GM12872 (cell line): Measurements from ENCODE around the gene CCND1.
A peak's percentile ranks its signal among the peaks of the same experiment; 100 is the strongest.

ENCODE experiments used
- TF ChIP-seq, protein P1 (sequence below): IDR thresholded peaks from 3 replicates; pipeline ENCODE4 v1.5.1; 2011; ENCODE audit warnings: low read depth, mild to moderate bottlenecking, low read length, moderate library complexity; ENCODE audit not compliant: insufficient read depth

Gene CCND1

DNA sequence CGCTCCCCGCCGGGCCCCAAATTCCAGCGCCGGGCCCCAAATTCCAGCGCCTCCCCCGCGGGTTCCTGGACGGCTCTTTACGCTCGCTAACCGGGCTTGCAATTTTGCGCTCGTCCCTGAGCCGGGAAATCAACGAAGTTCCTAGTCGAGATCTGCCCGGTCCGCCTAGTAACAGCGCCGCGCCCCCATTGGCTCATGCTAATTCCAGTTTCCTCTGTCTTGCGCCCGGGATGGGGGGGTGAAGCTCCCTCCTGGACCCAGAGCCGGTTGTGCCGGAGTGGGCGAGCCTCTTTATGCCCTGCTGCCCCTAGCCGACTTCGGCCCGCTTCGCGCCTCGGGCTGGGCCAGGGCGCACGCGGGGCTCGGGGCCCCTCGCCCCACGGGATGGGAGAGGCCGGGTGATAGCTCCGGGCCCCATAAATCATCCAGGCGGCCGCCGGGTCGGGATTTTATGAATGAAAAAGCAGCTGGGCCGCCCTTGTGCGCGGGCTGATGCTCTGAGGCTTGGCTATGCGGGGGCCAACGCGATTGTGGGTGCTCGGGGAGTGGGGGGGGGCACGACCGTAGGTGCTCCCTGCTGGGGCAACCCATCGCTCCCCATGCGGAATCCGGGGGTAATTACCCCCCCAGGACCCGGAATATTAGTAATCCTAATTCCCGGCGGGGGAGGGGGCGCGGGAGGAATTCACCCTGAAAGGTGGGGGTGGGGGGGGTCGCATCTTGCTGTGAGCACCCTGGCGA, 1.8 kb upstream of the CCND1 start:
- TF ChIP-seq, protein P1, sequence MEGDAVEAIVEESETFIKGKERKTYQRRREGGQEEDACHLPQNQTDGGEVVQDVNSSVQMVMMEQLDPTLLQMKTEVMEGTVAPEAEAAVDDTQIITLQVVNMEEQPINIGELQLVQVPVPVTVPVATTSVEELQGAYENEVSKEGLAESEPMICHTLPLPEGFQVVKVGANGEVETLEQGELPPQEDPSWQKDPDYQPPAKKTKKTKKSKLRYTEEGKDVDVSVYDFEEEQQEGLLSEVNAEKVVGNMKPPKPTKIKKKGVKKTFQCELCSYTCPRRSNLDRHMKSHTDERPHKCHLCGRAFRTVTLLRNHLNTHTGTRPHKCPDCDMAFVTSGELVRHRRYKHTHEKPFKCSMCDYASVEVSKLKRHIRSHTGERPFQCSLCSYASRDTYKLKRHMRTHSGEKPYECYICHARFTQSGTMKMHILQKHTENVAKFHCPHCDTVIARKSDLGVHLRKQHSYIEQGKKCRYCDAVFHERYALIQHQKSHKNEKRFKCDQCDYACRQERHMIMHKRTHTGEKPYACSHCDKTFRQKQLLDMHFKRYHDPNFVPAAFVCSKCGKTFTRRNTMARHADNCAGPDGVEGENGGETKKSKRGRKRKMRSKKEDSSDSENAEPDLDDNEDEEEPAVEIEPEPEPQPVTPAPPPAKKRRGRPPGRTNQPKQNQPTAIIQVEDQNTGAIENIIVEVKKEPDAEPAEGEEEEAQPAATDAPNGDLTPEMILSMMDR: no peak

DNA sequence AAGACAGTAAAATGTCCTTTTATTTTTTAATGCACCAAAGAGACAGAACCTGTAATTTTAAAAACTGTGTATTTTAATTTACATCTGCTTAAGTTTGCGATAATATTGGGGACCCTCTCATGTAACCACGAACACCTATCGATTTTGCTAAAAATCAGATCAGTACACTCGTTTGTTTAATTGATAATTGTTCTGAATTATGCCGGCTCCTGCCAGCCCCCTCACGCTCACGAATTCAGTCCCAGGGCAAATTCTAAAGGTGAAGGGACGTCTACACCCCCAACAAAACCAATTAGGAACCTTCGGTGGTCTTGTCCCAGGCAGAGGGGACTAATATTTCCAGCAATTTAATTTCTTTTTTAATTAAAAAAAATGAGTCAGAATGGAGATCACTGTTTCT, 1.1 kb upstream of the CCND1 start:
- TF ChIP-seq, protein P1: no peak

DNA sequence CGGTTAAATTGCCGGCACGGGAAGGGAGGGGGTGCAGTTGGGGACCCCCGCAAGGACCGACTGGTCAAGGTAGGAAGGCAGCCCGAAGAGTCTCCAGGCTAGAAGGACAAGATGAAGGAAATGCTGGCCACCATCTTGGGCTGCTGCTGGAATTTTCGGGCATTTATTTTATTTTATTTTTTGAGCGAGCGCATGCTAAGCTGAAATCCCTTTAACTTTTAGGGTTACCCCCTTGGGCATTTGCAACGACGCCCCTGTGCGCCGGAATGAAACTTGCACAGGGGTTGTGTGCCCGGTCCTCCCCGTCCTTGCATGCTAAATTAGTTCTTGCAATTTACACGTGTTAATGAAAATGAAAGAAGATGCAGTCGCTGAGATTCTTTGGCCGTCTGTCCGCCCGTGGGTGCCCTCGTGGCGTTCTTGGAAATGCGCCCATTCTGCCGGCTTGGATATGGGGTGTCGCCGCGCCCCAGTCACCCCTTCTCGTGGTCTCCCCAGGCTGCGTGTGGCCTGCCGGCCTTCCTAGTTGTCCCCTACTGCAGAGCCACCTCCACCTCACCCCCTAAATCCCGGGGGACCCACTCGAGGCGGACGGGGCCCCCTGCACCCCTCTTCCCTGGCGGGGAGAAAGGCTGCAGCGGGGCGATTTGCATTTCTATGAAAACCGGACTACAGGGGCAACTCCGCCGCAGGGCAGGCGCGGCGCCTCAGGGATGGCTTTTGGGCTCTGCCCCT, 529 bp upstream of the CCND1 start:
- TF ChIP-seq, protein P1: no peak

DNA sequence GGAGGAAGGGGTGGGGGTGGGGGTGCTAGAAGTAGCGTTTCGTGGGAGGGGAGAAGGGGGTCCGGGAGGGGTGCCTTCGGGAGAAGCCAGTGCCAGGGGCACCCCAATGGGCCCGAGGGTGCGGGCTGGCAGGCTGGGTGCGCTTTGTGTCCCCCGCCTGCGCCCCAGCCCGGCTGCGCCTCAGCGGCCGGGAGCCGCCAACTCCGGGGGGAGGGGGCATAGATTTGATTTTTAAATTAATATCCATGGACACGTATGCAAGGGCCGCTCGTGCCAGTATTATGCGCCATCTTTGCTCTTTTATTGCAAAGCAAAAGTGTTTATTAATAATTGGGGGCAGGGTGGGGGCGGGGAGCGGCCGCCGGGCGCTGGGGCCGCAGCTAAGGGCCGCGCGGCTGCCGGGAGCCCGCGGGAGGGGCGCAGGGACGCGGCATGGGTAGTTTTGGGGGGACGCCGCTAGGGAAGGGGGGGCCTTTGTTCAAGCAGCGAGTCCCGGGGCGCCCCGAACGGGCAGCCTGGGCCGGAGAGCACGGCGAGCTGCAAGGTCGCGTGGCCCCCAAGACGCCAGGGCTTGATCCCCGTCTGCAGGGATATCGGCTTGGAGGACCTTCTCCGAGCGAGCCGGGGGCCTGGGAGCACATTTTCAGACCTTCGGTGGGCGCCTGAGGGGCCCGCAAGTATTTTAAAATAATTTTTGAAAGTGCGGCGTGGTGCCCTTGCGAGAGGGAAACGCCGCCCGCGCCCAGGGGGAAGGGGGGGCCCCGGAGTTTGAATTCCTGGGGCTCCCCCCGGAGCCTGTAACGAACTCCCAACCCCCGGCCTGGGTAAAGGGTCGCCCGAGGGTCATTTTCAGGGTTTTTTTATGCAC, 959 bp downstream of the CCND1 start:
- TF ChIP-seq, protein P1: no peak

DNA sequence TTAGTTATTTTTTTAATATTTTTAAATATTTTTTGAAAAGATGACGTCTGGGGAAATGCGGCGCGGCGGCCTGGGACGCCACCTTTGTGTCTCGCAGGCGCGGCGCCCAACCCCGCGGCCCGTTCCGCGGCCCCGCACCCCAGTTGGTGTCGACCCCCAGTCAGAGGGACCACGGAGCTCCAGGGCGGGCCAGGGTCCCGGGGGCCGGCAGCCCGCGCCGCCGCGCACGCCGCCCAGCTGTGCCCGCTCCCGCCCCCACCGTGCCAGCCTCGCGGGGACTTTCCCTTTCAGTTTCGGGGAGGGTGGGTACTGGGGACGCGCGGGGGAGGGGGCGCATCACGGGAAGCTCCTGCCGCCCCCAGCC, 1.6 kb downstream of the CCND1 start:
- TF ChIP-seq, protein P1: no peak

DNA sequence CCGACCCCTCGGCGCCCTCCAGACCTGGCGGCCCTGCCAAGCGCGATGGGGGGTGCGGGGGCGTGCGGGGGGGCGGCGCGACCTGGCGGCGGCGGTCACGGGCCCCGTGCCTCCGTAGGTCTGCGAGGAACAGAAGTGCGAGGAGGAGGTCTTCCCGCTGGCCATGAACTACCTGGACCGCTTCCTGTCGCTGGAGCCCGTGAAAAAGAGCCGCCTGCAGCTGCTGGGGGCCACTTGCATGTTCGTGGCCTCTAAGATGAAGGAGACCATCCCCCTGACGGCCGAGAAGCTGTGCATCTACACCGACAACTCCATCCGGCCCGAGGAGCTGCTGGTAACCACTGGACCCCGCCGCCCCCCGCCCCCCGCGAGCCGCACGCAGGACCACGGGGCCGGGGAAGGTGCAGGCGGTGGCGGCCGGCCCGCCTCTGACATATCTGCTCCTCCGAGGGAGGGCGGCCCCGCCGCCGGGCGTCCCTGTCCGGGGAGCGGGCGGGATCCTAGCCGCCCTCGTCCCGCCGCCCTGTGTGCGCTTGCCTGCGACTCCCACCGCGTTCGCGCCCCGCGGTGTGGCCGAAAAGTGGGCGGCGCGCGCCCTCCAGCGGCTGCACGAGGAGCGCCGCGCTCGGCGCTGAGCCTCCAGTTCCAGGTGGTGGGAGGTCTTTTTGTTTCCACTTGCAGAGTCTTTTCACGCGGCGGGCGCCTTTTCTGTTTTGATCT, 2.1 kb downstream of the CCND1 start:
- TF ChIP-seq, protein P1: peak; percentile 85

DNA sequence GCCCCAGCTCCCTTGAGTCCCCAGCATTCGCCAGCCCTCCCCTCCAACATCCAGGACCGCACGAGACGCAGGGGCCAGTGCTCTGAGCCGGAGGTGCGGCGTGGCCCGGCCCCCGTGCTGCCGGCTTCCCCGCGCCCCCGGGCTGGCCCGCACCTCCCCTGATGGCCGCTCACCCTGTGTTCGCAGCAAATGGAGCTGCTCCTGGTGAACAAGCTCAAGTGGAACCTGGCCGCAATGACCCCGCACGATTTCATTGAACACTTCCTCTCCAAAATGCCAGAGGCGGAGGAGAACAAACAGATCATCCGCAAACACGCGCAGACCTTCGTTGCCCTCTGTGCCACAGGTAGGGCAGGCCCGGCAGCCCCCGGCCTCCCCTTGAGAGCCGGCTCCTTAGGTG, 2.7 kb downstream of the CCND1 start:
- TF ChIP-seq, protein P1: no peak
